Dendritic cell treated with granulocyte-macrophage colony-stimulating factor and Interleukin-4, amounts not matched to agents 40 ng/mL and 50 ng/mL, for 4 days (primary cell): Measurements from ENCODE around the gene UFSP2.
"Not testable (repeated sequence)": the region's sequence is repeated elsewhere in the genome, so short reads cannot be mapped to it uniquely, and the experiment has no call there.

Source experiments
- H3K27ac Mint-ChIP-seq: one replicate; pipeline ENCODE4 v1.8.0; 2022; ENCODE audit warnings: mild to moderate bottlenecking, mixed read lengths
- H3K27me3 Mint-ChIP-seq: one replicate; pipeline ENCODE4 v1.8.0; 2022; ENCODE audit warnings: mild to moderate bottlenecking, mixed read lengths
- H3K36me3 Mint-ChIP-seq: one replicate; pipeline ENCODE4 v1.8.0; 2022; ENCODE audit warnings: low read depth, mixed read lengths
- H3K4me1 Mint-ChIP-seq: one replicate; pipeline ENCODE4 v1.8.0; 2022; ENCODE audit warnings: low read depth, mixed read lengths
- H3K4me3 Mint-ChIP-seq: one replicate; pipeline ENCODE4 v1.8.0; 2022; ENCODE audit warnings: mild to moderate bottlenecking, moderate library complexity, mixed read lengths
- H3K9me3 Mint-ChIP-seq: one replicate; pipeline ENCODE4 v1.8.0; 2022; ENCODE audit warnings: mixed read lengths
- intact Hi-C: fragments of 100-400 bp; cut with micrococcal nuclease; formaldehyde crosslinking; loops from one replicate; pipeline ENCODE4 v1.15.0; 2022

Gene UFSP2

GRCh38 chr4:185364886-185365285, 60.9 kb downstream of the UFSP2 start:
- no peak overlapping the region for H3K27ac Mint-ChIP-seq
- intact Hi-C loops, result no loop called here
- H3K4me1 Mint-ChIP-seq, result no peaks in the 10 kb centered on the region
- H3K4me3 Mint-ChIP-seq, result no peak overlapping the region
- no peaks in the 10 kb centered on the region for H3K9me3 Mint-ChIP-seq
- no peaks in the 10 kb centered on the region for H3K36me3 Mint-ChIP-seq
- H3K27me3 Mint-ChIP-seq, result no peaks in the 10 kb centered on the region

- Mint-ChIP-seq H3K36me3 (no peaks in the 10 kb centered on the region), H3K4me1 (no peaks in the 10 kb centered on the region), H3K27me3 (no peaks in the 10 kb centered on the region), H3K4me3 (no peak overlapping the region), H3K27ac (no peak overlapping the region), H3K9me3 (no peaks in the 10 kb centered on the region)
- intact Hi-C loops, result no loop called here
Observed at GRCh38 chr4:185363251-185363650, 62.5 kb downstream of the UFSP2 start.

GRCh38 chr4:185362570-185362969, 63.2 kb downstream of the UFSP2 start:
- H3K36me3 Mint-ChIP-seq, H3K9me3 Mint-ChIP-seq, H3K27ac Mint-ChIP-seq, H3K4me1 Mint-ChIP-seq, intact Hi-C loops, H3K27me3 Mint-ChIP-seq, H3K4me3 Mint-ChIP-seq: not testable (repeated sequence)

GRCh38 chr4:185361872-185362271, 63.9 kb downstream of the UFSP2 start:
- no peaks in the 10 kb centered on the region for H3K4me1 Mint-ChIP-seq
- H3K36me3 Mint-ChIP-seq, result no peaks in the 10 kb centered on the region
- H3K4me3 Mint-ChIP-seq, result no peak overlapping the region
- intact Hi-C loops, result no loop called here
- no peaks in the 10 kb centered on the region for H3K27me3 Mint-ChIP-seq
- no peak overlapping the region for H3K27ac Mint-ChIP-seq
- H3K9me3 Mint-ChIP-seq, result no peaks in the 10 kb centered on the region

- no peaks in the 10 kb centered on the region for H3K4me1 Mint-ChIP-seq
- no peaks in the 10 kb centered on the region for H3K36me3 Mint-ChIP-seq
- intact Hi-C loops, result no loop called here
- H3K27me3 Mint-ChIP-seq, result no peaks in the 10 kb centered on the region
- H3K27ac Mint-ChIP-seq, result no peak overlapping the region
- H3K9me3 Mint-ChIP-seq, result no peaks in the 10 kb centered on the region
- H3K4me3 Mint-ChIP-seq, result no peak overlapping the region
Observed at GRCh38 chr4:185359767-185360446, 65.9 kb downstream of the UFSP2 start.

GRCh38 chr4:185358959-185359358, 66.8 kb downstream of the UFSP2 start:
- H3K27me3 Mint-ChIP-seq, result no peaks in the 10 kb centered on the region
- no peaks in the 10 kb centered on the region for H3K9me3 Mint-ChIP-seq
- H3K27ac Mint-ChIP-seq, result no peak overlapping the region
- intact Hi-C loops, result no loop called here
- H3K4me1 Mint-ChIP-seq, result no peaks in the 10 kb centered on the region
- no peaks in the 10 kb centered on the region for H3K36me3 Mint-ChIP-seq
- no peak overlapping the region for H3K4me3 Mint-ChIP-seq

GRCh38 chr4:185358514-185358913, 67.2 kb downstream of the UFSP2 start:
- Mint-ChIP-seq H3K36me3 (no peaks in the 10 kb centered on the region), H3K9me3 (no peaks in the 10 kb centered on the region), H3K4me1 (no peaks in the 10 kb centered on the region), H3K4me3 (no peak overlapping the region), H3K27me3 (no peaks in the 10 kb centered on the region), H3K27ac (no peak overlapping the region)
- intact Hi-C loops, result no loop called here

GRCh38 chr4:185357733-185358440, 67.9 kb downstream of the UFSP2 start:
- no peaks in the 10 kb centered on the region for H3K4me1 Mint-ChIP-seq
- no peak overlapping the region for H3K4me3 Mint-ChIP-seq
- H3K27ac Mint-ChIP-seq, result no peak overlapping the region
- H3K27me3 Mint-ChIP-seq, result no peaks in the 10 kb centered on the region
- intact Hi-C loops, result no loop called here
- no peaks in the 10 kb centered on the region for H3K9me3 Mint-ChIP-seq
- no peaks in the 10 kb centered on the region for H3K36me3 Mint-ChIP-seq

- no peak overlapping the region for H3K27ac Mint-ChIP-seq
- no peaks in the 10 kb centered on the region for H3K9me3 Mint-ChIP-seq
- H3K36me3 Mint-ChIP-seq, result no peaks in the 10 kb centered on the region
- no peak overlapping the region for H3K4me3 Mint-ChIP-seq
- no peaks in the 10 kb centered on the region for H3K4me1 Mint-ChIP-seq
- intact Hi-C loops, result no loop called here
- peaks cover 4% of the 10 kb centered on the region for H3K27me3 Mint-ChIP-seq
Observed at GRCh38 chr4:185357211-185357610, 68.6 kb downstream of the UFSP2 start.

GRCh38 chr4:185352741-185353140, 73.0 kb downstream of the UFSP2 start:
- H3K27me3 Mint-ChIP-seq, result peaks cover 4% of the 10 kb centered on the region
- no peaks in the 10 kb centered on the region for H3K9me3 Mint-ChIP-seq
- no peaks in the 10 kb centered on the region for H3K4me1 Mint-ChIP-seq
- H3K36me3 Mint-ChIP-seq, result no peaks in the 10 kb centered on the region
- no peak overlapping the region for H3K4me3 Mint-ChIP-seq
- intact Hi-C loops, result no loop called here
- H3K27ac Mint-ChIP-seq, result no peak overlapping the region

- intact Hi-C loops, result no loop called here
- Mint-ChIP-seq H3K4me3 (no peak overlapping the region), H3K27ac (no peak overlapping the region), H3K36me3 (no peaks in the 10 kb centered on the region), H3K9me3 (no peaks in the 10 kb centered on the region), H3K27me3 (peaks cover 4% of the 10 kb centered on the region), H3K4me1 (no peaks in the 10 kb centered on the region)
Observed at GRCh38 chr4:185352202-185352601, 73.6 kb downstream of the UFSP2 start.

- intact Hi-C loops, result no loop called here
- Mint-ChIP-seq H3K27me3 (peaks cover 4% of the 10 kb centered on the region), H3K4me3 (no peak overlapping the region), H3K27ac (no peak overlapping the region), H3K4me1 (no peaks in the 10 kb centered on the region), H3K36me3 (no peaks in the 10 kb centered on the region), H3K9me3 (no peaks in the 10 kb centered on the region)
Observed at GRCh38 chr4:185351691-185352090, 74.1 kb downstream of the UFSP2 start.
